H9 (cell line): ENCODE measurements around the gene POLA1. TPM values are rescaled to one million over a fixed set of nuclear protein-coding genes. Genes with fewer than 3 reads are reported as not detected.

Source experiments
- DNase-seq: peaks from one replicate; pipeline ENCODE4 v3.0.0-alpha.2; 2017
- H2AFZ ChIP-seq: one replicate; pipeline ENCODE4 v1.6.1; 2013; ENCODE audit warnings: mild to moderate bottlenecking, low read length, control low read depth, moderate library complexity
- H2AK5ac ChIP-seq: 2 replicates; pipeline ENCODE4 v1.6.1; 2013; ENCODE audit warnings: low read length, control low read depth, mixed read lengths; ENCODE audit not compliant: insufficient read length
- H2BK120ac ChIP-seq: one replicate; pipeline ENCODE4 v1.6.1; 2013; ENCODE audit warnings: low read depth, mild to moderate bottlenecking, low read length, control low read depth, inconsistent platforms; ENCODE audit not compliant: poor library complexity, severe bottlenecking
- H2BK12ac ChIP-seq: 2 replicates; pipeline ENCODE4 v1.6.1; 2013; ENCODE audit warnings: low read length, control low read depth, mixed read lengths, low read depth; ENCODE audit not compliant: insufficient read length
- H2BK15ac ChIP-seq: 2 replicates; pipeline ENCODE4 v1.6.1; 2013; ENCODE audit warnings: low read depth, low read length, control low read depth
- H2BK20ac ChIP-seq: one replicate; pipeline ENCODE4 v1.6.1; 2013; ENCODE audit warnings: low read depth, mild to moderate bottlenecking, low read length, control low read depth, inconsistent platforms; ENCODE audit not compliant: poor library complexity, severe bottlenecking
- H2BK5ac ChIP-seq: 2 replicates; pipeline ENCODE4 v1.6.1; 2013; ENCODE audit warnings: low read length, control low read depth, mixed read lengths; ENCODE audit not compliant: insufficient read length
- H3K14ac ChIP-seq: 2 replicates; pipeline ENCODE4 v1.6.1; 2013; ENCODE audit warnings: low read length, control low read depth; ENCODE audit not compliant: insufficient read depth
- H3K18ac ChIP-seq: 2 replicates; pipeline ENCODE4 v1.6.1; 2013; ENCODE audit warnings: low read depth, mild to moderate bottlenecking, mixed read lengths, low read length, control low read depth; ENCODE audit not compliant: insufficient read length
- H3K23ac ChIP-seq: 2 replicates; pipeline ENCODE4 v1.6.1; 2013; ENCODE audit warnings: low read length, control low read depth, mixed read lengths, low read depth; ENCODE audit not compliant: insufficient read length
- H3K23me2 ChIP-seq: 2 replicates; pipeline ENCODE4 v1.6.1; 2013; ENCODE audit warnings: low read depth, mild to moderate bottlenecking, mixed read lengths, low read length, control low read depth; ENCODE audit not compliant: insufficient read length, poor library complexity, severe bottlenecking
- H3K27ac ChIP-seq: 2 replicates; pipeline ENCODE4 v1.5.1; 2013; ENCODE audit warnings: low read length, control low read depth, mixed read lengths, low read depth; ENCODE audit not compliant: insufficient read length
- H3K27me3 ChIP-seq: 2 replicates; pipeline ENCODE4 v1.6.1; 2013; ENCODE audit warnings: low read length, control low read depth, inconsistent platforms; ENCODE audit not compliant: insufficient read depth
- H3K4ac ChIP-seq: 2 replicates; pipeline ENCODE4 v1.6.1; 2013; ENCODE audit warnings: low read depth, mild to moderate bottlenecking, control low read depth, inconsistent platforms, low read length, moderate library complexity
- H3K4me1 ChIP-seq: 2 replicates; pipeline ENCODE4 v1.6.1; 2013; ENCODE audit warnings: low read length, control low read depth, inconsistent platforms; ENCODE audit not compliant: insufficient read depth
- H3K4me2 ChIP-seq: 2 replicates; pipeline ENCODE4 v1.6.1; 2013; ENCODE audit warnings: low read length, control low read depth, mixed read lengths; ENCODE audit not compliant: insufficient read length, insufficient read depth
- H3K56ac ChIP-seq: 2 replicates; pipeline ENCODE4 v1.6.1; 2013; ENCODE audit warnings: low read depth, mild to moderate bottlenecking, mixed read lengths, low read length, control low read depth; ENCODE audit not compliant: insufficient read length
- H3K79me1 ChIP-seq: 2 replicates; pipeline ENCODE4 v1.6.1; 2013; ENCODE audit warnings: low read depth, mild to moderate bottlenecking, moderate library complexity, low read length, control low read depth, inconsistent platforms; ENCODE audit not compliant: insufficient read depth, poor library complexity, severe bottlenecking
- H3K79me2 ChIP-seq: 2 replicates; pipeline ENCODE4 v1.6.1; 2013; ENCODE audit warnings: low read length, control low read depth, inconsistent platforms; ENCODE audit not compliant: insufficient read depth
- H3K9ac ChIP-seq: 2 replicates; pipeline ENCODE4 v1.6.1; 2013; ENCODE audit warnings: low read length, control low read depth, mixed read lengths; ENCODE audit not compliant: insufficient read length; ENCODE audit errors: extremely low read depth
- H3K9me3 ChIP-seq: one replicate; pipeline ENCODE4 v1.6.1; 2013; ENCODE audit warnings: low read depth, low read length, inconsistent platforms; ENCODE audit not compliant: control insufficient read depth
- H3T11ph ChIP-seq: one replicate; pipeline ENCODE4 v1.6.1; 2013; ENCODE audit warnings: mild to moderate bottlenecking, low read length, control low read depth, inconsistent platforms
- H4K20me1 ChIP-seq: one replicate; pipeline ENCODE4 v1.6.1; 2013; ENCODE audit not compliant: control insufficient read depth, insufficient read length, insufficient read depth
- H4K5ac ChIP-seq: 2 replicates; pipeline ENCODE4 v1.6.1; 2013; ENCODE audit warnings: low read depth, mild to moderate bottlenecking, mixed read lengths, low read length, control low read depth; ENCODE audit not compliant: insufficient read length
- H4K8ac ChIP-seq: replicated peaks from 2 replicates; pipeline ENCODE4 v1.6.1; 2013; ENCODE audit warnings: low read length, control low read depth, mixed read lengths, low read depth; ENCODE audit not compliant: insufficient read length
- H4K91ac ChIP-seq: 2 replicates; pipeline ENCODE4 v1.6.1; 2013; ENCODE audit warnings: low read depth, mild to moderate bottlenecking, moderate library complexity, mixed read lengths, low read length, control low read depth; ENCODE audit not compliant: insufficient read length
- H3K27ac Mint-ChIP-seq, 3 experiments: 2 replicates in 2 of 3; 3 replicates in 1 of 3; pipeline ENCODE4 v1.8.0; 2020 to 2021; ENCODE audit warnings: mixed read lengths in 3 of 3, mild to moderate bottlenecking in 1 of 3, moderate library complexity in 1 of 3
- H3K27me3 Mint-ChIP-seq: 2 replicates; pipeline ENCODE4 v1.8.0; 2021; ENCODE audit warnings: low read depth, mild to moderate bottlenecking, moderate library complexity, mixed read lengths
- H3K36me3 Mint-ChIP-seq, 3 experiments: 2 replicates in 2 of 3; 3 replicates in 1 of 3; pipeline ENCODE4 v1.8.0; 2020 to 2021; ENCODE audit warnings: low read depth in 3 of 3, mixed read lengths in 3 of 3; ENCODE audit not compliant: insufficient read depth in 1 of 3
- H3K4me1 Mint-ChIP-seq, 2 experiments: 2 replicates each; pipeline ENCODE4 v1.8.0; 2020; ENCODE audit warnings: mixed read lengths in 2 of 2
- H3K4me3 Mint-ChIP-seq, 2 experiments: 2 replicates in 1 of 2; 3 replicates in 1 of 2; pipeline ENCODE4 v1.8.0; 2020 to 2021; ENCODE audit warnings: mild to moderate bottlenecking in 2 of 2, mixed read lengths in 2 of 2, moderate library complexity in 1 of 2
- H3K9me3 Mint-ChIP-seq, 2 experiments: 2 replicates in 1 of 2; 3 replicates in 1 of 2; pipeline ENCODE4 v1.8.0; 2020; ENCODE audit warnings: mild to moderate bottlenecking in 2 of 2, mixed read lengths in 2 of 2, moderate library complexity in 1 of 2
- WGBS: extraction: QIAGEN DNeasy Blood & Tissue Kit; methylation state at CpG from one replicate; pipeline ENCODE4 v1.1.7; 2013; ENCODE audit warnings: missing lambda C conversion rate, low lambda C conversion rate, mixed read lengths; ENCODE audit not compliant: insufficient read length; ENCODE audit errors: extremely low coverage; 5-methylcytosine and 5-hydroxymethylcytosine counted together
- total RNA-seq: library from RNA; stranded (reverse); gene quantifications from 2 replicates; pipeline ENCODE4 v1.2.1, GENCODE V29; 2021
- TF ChIP-seq, protein P1 (sequence below): fragments of 200-600 bp; sonication (generic); conservative IDR thresholded peaks from 3 replicates; pipeline ENCODE4 v1.8.0; 2021; ENCODE audit warnings: antibody characterized with exemption, mild to moderate bottlenecking

POLA1 gene
- total RNA-seq, 1 experiment from 2014 or later = 60.2 TPM

DNA sequence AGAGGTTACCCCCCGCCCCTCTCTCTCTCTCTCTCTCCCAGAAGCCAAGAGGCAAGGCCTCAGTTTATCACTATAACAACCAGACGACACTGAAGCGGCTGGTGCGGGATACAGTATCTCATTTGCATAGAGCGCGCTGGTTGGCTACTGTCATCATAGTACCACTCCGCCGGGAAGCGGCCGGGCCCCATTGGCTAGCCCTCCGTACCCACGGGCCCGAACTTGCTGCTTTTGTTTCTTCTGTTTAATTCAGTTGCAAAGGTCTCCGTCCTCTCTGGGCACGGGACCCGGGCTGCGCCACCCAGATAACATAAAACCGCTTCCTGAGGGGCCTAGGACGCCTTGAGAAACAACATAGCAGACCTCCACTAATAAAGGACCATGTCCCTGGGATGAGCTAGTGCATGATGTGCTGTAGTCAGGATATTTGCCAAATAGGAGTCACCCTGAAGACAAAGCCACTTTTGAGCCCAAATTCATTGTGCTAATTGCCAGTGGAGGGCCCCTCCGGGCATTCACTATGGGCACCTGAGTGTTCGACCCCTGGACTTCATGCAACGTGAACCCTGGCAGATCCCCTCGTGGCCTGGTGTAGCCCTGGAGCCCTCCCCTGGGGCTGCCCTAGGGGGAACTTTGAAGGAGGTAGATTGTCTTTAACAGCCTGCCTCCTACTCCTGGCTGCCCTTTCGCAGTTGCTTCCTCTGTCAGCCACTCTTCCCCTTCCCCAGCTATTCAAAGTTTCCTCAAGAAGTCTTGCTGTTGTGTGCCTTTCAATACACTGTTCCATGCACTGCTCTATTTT is 46.3 kb upstream of the POLA1 start, which contains the start of gene PCYT1B:
PCYT1B (minus strand) TSS at position 91 of the 802 bp plus-strand sequence. CDS start 242 bp downstream, outside the sequence.
- peak within 1 kb of the TSS; percentile 42 for H4K91ac ChIP-seq
- peak within 1 kb of the TSS; percentile 83 for H4K8ac ChIP-seq
- no peaks in the 10 kb centered on the region for H3K36me3 Mint-ChIP-seq
- peak; percentile 97 for DNase-seq
- H3K27me3 ChIP-seq = no peaks in the 10 kb centered on the region
- peak within 1 kb of the TSS; percentile 16 for H2BK5ac ChIP-seq
- no CpG with 5 or more reads among the region's 24 CpGs for whole genome bisulfite sequencing
- H4K5ac ChIP-seq = peak within 1 kb of the TSS; percentile 87
- no peak within 1 kb of the TSS for H2BK20ac ChIP-seq
- no peaks in the 10 kb centered on the region for H4K20me1 ChIP-seq
- H3K9ac ChIP-seq = peak within 1 kb of the TSS; percentile 97
- peak within 1 kb of the TSS; percentile 95 for H3K18ac ChIP-seq
- H3K9me3 Mint-ChIP-seq = no peaks in the 10 kb centered on the region; a peak in 1 of 5 replicates
- no peaks in the 10 kb centered on the region for H3K9me3 ChIP-seq
- H3K4me2 ChIP-seq = peak within 1 kb of the TSS; percentile 97
- no peaks in the 10 kb centered on the region; the same call in 1 of the 2 replicates for H3K27me3 Mint-ChIP-seq
- peak within 1 kb of the TSS; percentile 99 for H3K27ac Mint-ChIP-seq
- H2AFZ ChIP-seq = no peak within 1 kb of the TSS
- H3K56ac ChIP-seq = peak within 1 kb of the TSS; percentile 56
- H2AK5ac ChIP-seq = peak within 1 kb of the TSS; percentile 67
- TF ChIP-seq, protein P1, sequence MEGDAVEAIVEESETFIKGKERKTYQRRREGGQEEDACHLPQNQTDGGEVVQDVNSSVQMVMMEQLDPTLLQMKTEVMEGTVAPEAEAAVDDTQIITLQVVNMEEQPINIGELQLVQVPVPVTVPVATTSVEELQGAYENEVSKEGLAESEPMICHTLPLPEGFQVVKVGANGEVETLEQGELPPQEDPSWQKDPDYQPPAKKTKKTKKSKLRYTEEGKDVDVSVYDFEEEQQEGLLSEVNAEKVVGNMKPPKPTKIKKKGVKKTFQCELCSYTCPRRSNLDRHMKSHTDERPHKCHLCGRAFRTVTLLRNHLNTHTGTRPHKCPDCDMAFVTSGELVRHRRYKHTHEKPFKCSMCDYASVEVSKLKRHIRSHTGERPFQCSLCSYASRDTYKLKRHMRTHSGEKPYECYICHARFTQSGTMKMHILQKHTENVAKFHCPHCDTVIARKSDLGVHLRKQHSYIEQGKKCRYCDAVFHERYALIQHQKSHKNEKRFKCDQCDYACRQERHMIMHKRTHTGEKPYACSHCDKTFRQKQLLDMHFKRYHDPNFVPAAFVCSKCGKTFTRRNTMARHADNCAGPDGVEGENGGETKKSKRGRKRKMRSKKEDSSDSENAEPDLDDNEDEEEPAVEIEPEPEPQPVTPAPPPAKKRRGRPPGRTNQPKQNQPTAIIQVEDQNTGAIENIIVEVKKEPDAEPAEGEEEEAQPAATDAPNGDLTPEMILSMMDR = no peak
- peaks cover 5% of the 10 kb centered on the region; the same call in 1 of the 2 replicates for H3K79me2 ChIP-seq
- H3T11ph ChIP-seq = peak within 1 kb of the TSS; percentile 74
- peak within 1 kb of the TSS; percentile 100 for H3K27ac ChIP-seq
- H2BK15ac ChIP-seq = no peak within 1 kb of the TSS
- H3K4me1 ChIP-seq = peaks cover 6% of the 10 kb centered on the region; the same call in 1 of the 2 replicates
- peak within 1 kb of the TSS; percentile 73 to 94 for H3K4me3 Mint-ChIP-seq
- no peak within 1 kb of the TSS; the same call in 1 of the 2 replicates for H3K4ac ChIP-seq
- H3K23me2 ChIP-seq = peaks cover 16% of the 10 kb centered on the region
- H2BK120ac ChIP-seq = peak within 1 kb of the TSS; percentile 70
- peak within 1 kb of the TSS; percentile 55 for H3K23ac ChIP-seq
- no peaks in the 10 kb centered on the region for H3K79me1 ChIP-seq
- peaks cover 49 to 54% of the 10 kb centered on the region in 2 experiments for H3K4me1 Mint-ChIP-seq
- peak within 1 kb of the TSS; percentile 93; the same call in 1 of the 2 replicates for H3K14ac ChIP-seq
- peak within 1 kb of the TSS; percentile 64 for H2BK12ac ChIP-seq
